H1 (cell line): ENCODE measurements around the gene OR9A4. TPM values are rescaled to one million over a fixed set of nuclear protein-coding genes. Genes with fewer than 3 reads are reported as not detected.

Experiments
- CTCF ChIA-PET: fragments of 300-600 bp; sonication (Branson Sonifier 250); formaldehyde crosslinking; loops from one replicate; lab custom pipeline; 2021; ENCODE audit not compliant: partially characterized antibody; lab: Charles Lee
- POLR2A ChIA-PET: fragments of 300-600 bp; sonication (Branson Sonifier 250); formaldehyde crosslinking; loops from one replicate; lab custom pipeline; 2021; ENCODE audit warnings: inconsistent platforms; ENCODE audit not compliant: partially characterized antibody; lab: Charles Lee
- DNase-seq, 2 experiments: peaks; one replicate each; pipeline versions ENCODE4 v3.0.0 to v3.0.0-alpha.2; 2010 to 2022; ENCODE audit warnings: low spot score in 2 of 2, low read depth in 1 of 2, mixed read lengths in 1 of 2
- FAIRE-seq: peaks from 2 replicates; lab custom pipeline; 2011; peaks lifted over from hg19 to GRCh38; lab: Jason Lieb, UNC
- H2AFZ ChIP-seq: 2 replicates; pipeline ENCODE4 v1.8.1; 2012; ENCODE audit warnings: low read length, inconsistent platforms
- H2AK5ac ChIP-seq: 2 replicates; pipeline ENCODE4 v1.6.1; 2013; ENCODE audit warnings: low read depth, low read length
- H2BK120ac ChIP-seq: replicated peaks from 2 replicates; pipeline ENCODE3; 2013; ENCODE audit warnings: low read depth, low read length, inconsistent platforms
- H2BK12ac ChIP-seq: 2 replicates; pipeline ENCODE4 v1.6.1; 2013; ENCODE audit warnings: low read depth, low read length
- H2BK15ac ChIP-seq: 2 replicates; pipeline ENCODE4 v1.6.1; 2013; ENCODE audit warnings: low read length
- H2BK20ac ChIP-seq: 2 replicates; pipeline ENCODE4 v1.6.1; 2013; ENCODE audit warnings: low read length
- H2BK5ac ChIP-seq: 2 replicates; pipeline ENCODE4 v1.6.1; 2013; ENCODE audit warnings: low read depth, low read length
- H3K14ac ChIP-seq: 2 replicates; pipeline ENCODE4 v1.6.1; 2013; ENCODE audit warnings: inconsistent platforms; ENCODE audit not compliant: insufficient read length
- H3K18ac ChIP-seq: 2 replicates; pipeline ENCODE4 v1.6.1; 2013; ENCODE audit warnings: low read length; ENCODE audit errors: extremely low read depth
- H3K23ac ChIP-seq: 2 replicates; pipeline ENCODE4 v1.6.1; 2013; ENCODE audit warnings: inconsistent platforms; ENCODE audit not compliant: insufficient read length
- H3K23me2 ChIP-seq: 2 replicates; pipeline ENCODE4 v1.6.1; 2013; ENCODE audit warnings: low read depth, low read length
- H3K27ac ChIP-seq: 2 replicates; pipeline ENCODE4 v1.6.1; 2011; ENCODE audit warnings: low read depth, low read length, inconsistent platforms
- H3K27me3 ChIP-seq, 4 experiments: replicated peaks in 1 of 4; 1 replicate in 1 of 4; 2 replicates in 3 of 4; pipeline versions ENCODE4 v1.6.1 to v1.8.1; 2011 to 2013; ENCODE audit warnings: low read length in 3 of 4, mild to moderate bottlenecking in 3 of 4, inconsistent platforms in 2 of 4, mixed read lengths in 2 of 4, moderate library complexity in 1 of 4; ENCODE audit not compliant: control insufficient read depth in 3 of 4, insufficient read depth in 3 of 4; ENCODE audit errors: extremely low read depth in 1 of 4
- H3K36me3 ChIP-seq, 4 experiments: 2 replicates each; pipeline versions ENCODE4 v1.6.1 to v1.8.1; 2011 to 2013; ENCODE audit warnings: mild to moderate bottlenecking in 4 of 4, low read length in 3 of 4, moderate library complexity in 2 of 4, control low read depth in 1 of 4, inconsistent platforms in 1 of 4; ENCODE audit not compliant: insufficient read depth in 4 of 4, control insufficient read depth in 2 of 4
- H3K4ac ChIP-seq: replicated peaks from 2 replicates; pipeline ENCODE3; 2013; ENCODE audit warnings: low read length, low read depth, mixed read lengths, inconsistent platforms; ENCODE audit not compliant: insufficient read length
- H3K4me1 ChIP-seq, 4 experiments: replicated peaks in 1 of 4; 1 replicate in 1 of 4; 2 replicates in 3 of 4; pipeline versions ENCODE4 v1.6.1 to v1.8.1; 2011 to 2013; ENCODE audit warnings: low read length in 3 of 4, inconsistent platforms in 2 of 4, mixed read lengths in 1 of 4; ENCODE audit not compliant: insufficient read depth in 4 of 4, control insufficient read depth in 3 of 4
- H3K4me2 ChIP-seq, 2 experiments: 2 replicates each; pipeline versions ENCODE4 v1.6.1 to v1.8.1; 2011 to 2013; ENCODE audit warnings: low read depth in 2 of 2, low read length in 2 of 2, control low read depth in 1 of 2, inconsistent platforms in 1 of 2, mild to moderate bottlenecking in 1 of 2; ENCODE audit not compliant: insufficient read depth in 1 of 2
- H3K4me3 ChIP-seq, 4 experiments: fragments of 200-600, 300-600 bp in 1 of 4; sonication (generic), shearing (Covaris generic), sonication (Bioruptor Twin) in 1 of 4; 2 replicates each; pipeline versions ENCODE4 v1.5.1 to v1.8.1; 2011 to 2016; ENCODE audit warnings: low read length in 4 of 4, low read depth in 3 of 4, control low read depth in 2 of 4, inconsistent platforms in 2 of 4, mild to moderate bottlenecking in 2 of 4, mixed read lengths in 1 of 4, moderate library complexity in 1 of 4; ENCODE audit not compliant: insufficient read depth in 2 of 4; ENCODE audit errors: extremely low read depth in 1 of 4
- H3K56ac ChIP-seq: replicated peaks from 2 replicates; pipeline ENCODE3; 2013; ENCODE audit warnings: low read depth, mild to moderate bottlenecking, mixed read lengths, low read length, inconsistent platforms; ENCODE audit not compliant: insufficient read length
- H3K79me1 ChIP-seq: 2 replicates; pipeline ENCODE4 v1.6.1; 2013; ENCODE audit warnings: low read depth, low read length, control low read depth
- H3K79me2 ChIP-seq, 2 experiments: 2 replicates each; pipeline versions ENCODE4 v1.6.1 to v1.8.1; 2012 to 2013; ENCODE audit warnings: low read length in 2 of 2, mild to moderate bottlenecking in 2 of 2, inconsistent platforms in 1 of 2; ENCODE audit not compliant: insufficient read depth in 2 of 2, control insufficient read depth in 1 of 2
- H3K9ac ChIP-seq, 4 experiments: replicated peaks in 1 of 4; 1 replicate in 1 of 4; 2 replicates in 3 of 4; pipeline versions ENCODE4 v1.6.1 to v1.8.1; 2011 to 2013; ENCODE audit warnings: low read depth in 3 of 4, low read length in 3 of 4, control low read depth in 2 of 4, mild to moderate bottlenecking in 2 of 4, moderate library complexity in 2 of 4, inconsistent platforms in 1 of 4; ENCODE audit errors: extremely low read depth in 1 of 4
- H3K9me3 ChIP-seq, 2 experiments: 2 replicates each; pipeline versions ENCODE4 v1.6.1 to v1.8.1; 2012 to 2013; ENCODE audit warnings: mild to moderate bottlenecking in 2 of 2, moderate library complexity in 2 of 2, control low read depth in 1 of 2, inconsistent platforms in 1 of 2, low read depth in 1 of 2, low read length in 1 of 2, mixed read lengths in 1 of 2; ENCODE audit not compliant: insufficient read depth in 2 of 2
- H4K20me1 ChIP-seq, 2 experiments: replicated peaks in 1 of 2; 2 replicates each; pipeline versions ENCODE3 to v1.8.1; 2011 to 2013; ENCODE audit warnings: inconsistent platforms in 2 of 2, low read length in 2 of 2, mild to moderate bottlenecking in 1 of 2; ENCODE audit not compliant: insufficient read depth in 2 of 2, control insufficient read depth in 1 of 2
- H4K5ac ChIP-seq: 2 replicates; pipeline ENCODE4 v1.6.1; 2013; ENCODE audit warnings: low read length, low read depth, mixed read lengths, inconsistent platforms; ENCODE audit not compliant: insufficient read length
- H4K8ac ChIP-seq: 2 replicates; pipeline ENCODE4 v1.8.0; 2013; ENCODE audit warnings: mild to moderate bottlenecking, moderate library complexity, low read length, inconsistent platforms; ENCODE audit not compliant: insufficient read depth; ENCODE audit errors: extremely low read depth
- H4K91ac ChIP-seq: replicated peaks from 2 replicates; pipeline ENCODE3; 2013; ENCODE audit warnings: low read length, mixed read lengths, inconsistent platforms; ENCODE audit not compliant: insufficient read length
- CHD1 ChIP-seq: IDR thresholded peaks from 2 replicates; pipeline ENCODE4 v1.6.1; 2012; ENCODE audit warnings: low read depth, low read length, improper control_type of control experiment
- EP300 ChIP-seq, 2 experiments: IDR thresholded peaks; 1 replicate in 1 of 2; 2 replicates in 1 of 2; pipeline ENCODE4 v1.6.1; 2011 to 2012; ENCODE audit warnings: low read depth in 2 of 2, low read length in 2 of 2, mild to moderate bottlenecking in 2 of 2, borderline replicate concordance in 1 of 2, inconsistent platforms in 1 of 2, moderate library complexity in 1 of 2
- FOSL1 ChIP-seq: IDR thresholded peaks from 2 replicates; pipeline ENCODE4 v1.6.1; 2011; ENCODE audit warnings: mild to moderate bottlenecking, low read depth, low read length, moderate library complexity; ENCODE audit not compliant: insufficient read depth
- HDAC6 ChIP-seq: IDR thresholded peaks from one replicate; pipeline ENCODE4 v1.7.1; 2012; ENCODE audit warnings: low read depth, mild to moderate bottlenecking, inconsistent platforms, low read length, moderate library complexity
- RAD21 ChIP-seq, 2 experiments: IDR thresholded peaks in 1 of 2; conservative IDR thresholded peaks in 1 of 2; 2 replicates each; pipeline ENCODE4 v1.6.1; 2011; ENCODE audit warnings: low read depth in 2 of 2, low read length in 2 of 2, improper control_type of control experiment in 1 of 2, inconsistent platforms in 1 of 2, mild to moderate bottlenecking in 1 of 2, moderate library complexity in 1 of 2
- SIRT6 ChIP-seq: IDR thresholded peaks from one replicate; pipeline ENCODE4 v1.7.1; 2012; ENCODE audit warnings: low read length, inconsistent platforms
- SUZ12 ChIP-seq: fragments of 200-600 bp; sonication (generic); IDR thresholded peaks from 2 replicates; pipeline ENCODE4 v1.6.1; 2012; ENCODE audit warnings: mild to moderate bottlenecking, inconsistent platforms, low read length, moderate library complexity, mixed read lengths
- WGBS, 2 experiments: shearing (Covaris generic) in 1 of 2; methylation state at CpG; one replicate each; pipeline versions ENCODE4 v1.1.6 to v1.1.7; 2013 to 2015; ENCODE audit warnings: low lambda C conversion rate in 2 of 2, mixed read lengths in 2 of 2, inconsistent platforms in 1 of 2, low coverage in 1 of 2, missing lambda C conversion rate in 1 of 2; ENCODE audit not compliant: insufficient replicate concordance in 2 of 2, insufficient coverage in 1 of 2, insufficient read length in 1 of 2; ENCODE audit errors: extremely low coverage in 1 of 2, missing lambda C conversion rate in 1 of 2; 5-methylcytosine and 5-hydroxymethylcytosine counted together
- polyA plus RNA-seq, 7 experiments: library from polyadenylated mRNA; depleted of rRNA in 3 of 7; stranded (reverse) in 5 of 7; unstranded in 2 of 7; fragments of >200 nt in 5 of 7; fragments of 200-250 nt in 2 of 7; gene quantifications; 1 replicate in 5 of 7; 2 replicates in 1 of 7; 4 replicates in 1 of 7; pipeline versions ENCODE4 v1.2.1 to v1.2.3, GENCODE V29; 2011 to 2013; ENCODE audit warnings: missing spikeins in 2 of 7, mixed read lengths in 2 of 7
- total RNA-seq: library from RNA; stranded (reverse); fragmentation: NEBNext Ultra II Directional; extraction: Animal tissue kit (Norgen Biotek cat#: 25700); gene quantifications from 2 replicates; pipeline ENCODE4 v1.2.1, GENCODE V29; 2021

Gene OR9A4
- total and polyA plus RNA-seq, 2 of the 8 experiments (the other 6 are each of a cell fraction or from before 2014, with no cell fraction given), result not detected

DNA sequence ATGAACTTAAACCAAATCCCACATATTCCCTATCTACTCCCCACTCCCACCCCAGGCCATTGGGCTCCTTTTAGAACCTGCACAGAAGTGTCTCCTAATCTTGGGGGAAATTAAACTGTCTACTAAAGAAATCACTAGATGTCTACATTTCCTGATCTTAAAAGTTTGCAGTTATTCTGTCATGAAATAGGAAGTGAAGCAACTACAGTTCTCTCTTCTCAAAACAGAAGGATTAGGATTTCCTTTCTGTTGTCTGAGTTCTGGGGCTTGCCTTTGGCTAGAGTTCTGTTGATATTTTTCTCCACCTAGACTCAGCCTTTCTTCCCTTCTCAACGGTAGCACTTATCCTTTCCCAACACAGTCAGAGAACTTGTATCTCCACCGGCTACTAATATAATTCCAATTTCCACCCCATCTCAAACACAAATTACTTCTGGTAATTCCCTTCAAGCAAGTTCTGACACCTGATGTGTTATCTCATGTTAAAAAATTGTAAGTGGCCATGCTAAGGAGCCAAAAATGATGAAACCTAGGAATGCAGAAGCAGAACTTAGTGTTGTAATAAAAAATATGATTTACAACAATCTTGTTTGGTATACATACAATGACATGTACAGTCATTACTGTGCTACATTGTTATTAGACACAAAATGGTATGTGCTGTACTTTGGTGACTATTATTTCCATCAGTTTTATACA, 12.1 kb downstream of the OR9A4 start:
- Histone ChIP-seq H3K9ac (no peak overlapping the region), H3K18ac (no peak overlapping the region), H3K14ac (no peak overlapping the region), H2BK5ac (no peak overlapping the region), H2BK20ac (no peak overlapping the region), H2BK120ac (no peak overlapping the region), H3K9me3 (no peaks in the 10 kb centered on the region), H3K4me2 (no peak overlapping the region), H4K5ac (no peak overlapping the region), H3K79me1 (no peaks in the 10 kb centered on the region), H3K23ac (no peak overlapping the region), H2AFZ (no peak overlapping the region), H3K4me3 (no peak overlapping the region), H2BK12ac (no peak overlapping the region), H4K91ac (no peak overlapping the region), H2AK5ac (no peak overlapping the region), H3K4me1 (peaks cover 0 to 3% (median 1%) of the 10 kb centered on the region in 4 experiments; a peak in 2 of 7 replicates), H3K4ac (no peak overlapping the region), H4K8ac (no peak overlapping the region), H4K20me1 (no peaks in the 10 kb centered on the region), H3K27ac (no peak overlapping the region), H2BK15ac (no peak overlapping the region), H3K36me3 (no peaks in the 10 kb centered on the region), H3K79me2 (no peaks in the 10 kb centered on the region), H3K56ac (no peak overlapping the region), H3K23me2 (peaks cover 2% of the 10 kb centered on the region; the same call in 1 of the 2 replicates), H3K27me3 (no peaks in the 10 kb centered on the region)
- ChIA-PET CTCF (interaction anchor here (0.9 kb wide), 1 partner anchor 46 kb away, joined by 3 read pairs; no protein-coding TSS in a partner anchor), POLR2A (no interaction called here)
- DNase-seq (no peak), FAIRE-seq (no peak)
- WGBS, 2 experiments, result 89% methylated on average over 2 of the region's 2 CpGs; no CpG with 5 or more reads in 1 of the 2 experiments
- no peak for TF ChIP-seq EP300 (IDR thresholded peaks at IDR 0.05; ENCODE audit: borderline replicate concordance in 1 of 2, low read depth in 2 of 2, low read length in 2 of 2)
- no peak for TF ChIP-seq SUZ12
- TF ChIP-seq SIRT6, result no peak
- no peak for TF ChIP-seq HDAC6
- no peak for TF ChIP-seq RAD21 (IDR thresholded peaks at IDR 0.05 in 1 of 2, conservative IDR thresholded peaks at IDR 0.05 in 1 of 2; ENCODE audit: low read depth in 2 of 2, low read length in 2 of 2)
- no peak for TF ChIP-seq FOSL1
- TF ChIP-seq CHD1, result no peak
